SK-N-SH treated with all-trans-retinoic acid at 6 μM for 48 hours (cell line): ENCODE measurements around the gene MAST1.
"Not testable (repeated sequence)": the region's sequence is repeated elsewhere in the genome, so short reads cannot be mapped to it uniquely, and the experiment has no call there.

Experiments
- ATAC-seq: fragments of 200-7000 bp; cut with Tn5 transposase; 3 replicates; pipeline ENCODE4 v1.9.1; 2020; ENCODE audit warnings: mild to moderate bottlenecking, moderate library complexity
- ARNTL ChIP-seq: fragments of 450-650 bp; formaldehyde crosslinking; IDR thresholded peaks from 2 replicates; pipeline ENCODE4 v1.5.0; 2020; ENCODE audit warnings: low read depth, mild to moderate bottlenecking, moderate library complexity, borderline replicate concordance
- CSDC2 ChIP-seq: fragments of 250-450 bp; sonication (Bioruptor Pico); IDR thresholded peaks from 2 replicates; pipeline ENCODE4 v1.5.0; 2020; ENCODE audit warnings: mild to moderate bottlenecking, moderate library complexity
- ESRRG ChIP-seq: fragments of 250-450 bp; sonication (Bioruptor Pico); IDR thresholded peaks from 2 replicates; pipeline ENCODE4 v1.6.1; 2021; ENCODE audit warnings: mild to moderate bottlenecking
- ISL1 ChIP-seq: fragments of 250-450 bp; sonication (Bioruptor Pico); IDR thresholded peaks from 2 replicates; pipeline ENCODE4 v2.1.2; 2022; ENCODE audit warnings: mild to moderate bottlenecking, moderate library complexity
- OSR1 ChIP-seq: fragments of 250-450 bp; sonication (Bioruptor Pico); IDR thresholded peaks from 2 replicates; pipeline ENCODE4 v1.8.0; 2022; ENCODE audit warnings: moderate library complexity, mild to moderate bottlenecking, inconsistent platforms
- PPARA ChIP-seq: fragments of 250-450 bp; sonication (Bioruptor Pico); IDR thresholded peaks from 2 replicates; pipeline ENCODE4 v1.5.0; 2020; ENCODE audit warnings: mild to moderate bottlenecking, borderline replicate concordance
- RARB ChIP-seq: fragments of 250-450 bp; sonication (Bioruptor Pico); IDR thresholded peaks from 2 replicates; pipeline ENCODE4 v1.8.0; 2021; ENCODE audit warnings: mild to moderate bottlenecking, moderate library complexity
- SNAI2 ChIP-seq: fragments of 250-450 bp; sonication (Bioruptor Pico); IDR thresholded peaks from 2 replicates; pipeline ENCODE4 v1.5.0; 2020; ENCODE audit warnings: mild to moderate bottlenecking, moderate library complexity
- TCF4 ChIP-seq: fragments of 250-450 bp; sonication (Bioruptor Pico); IDR thresholded peaks from 2 replicates; pipeline ENCODE4 v1.8.0; 2021; ENCODE audit warnings: mild to moderate bottlenecking, moderate library complexity, borderline replicate concordance
- TOX ChIP-seq: fragments of 250-450 bp; sonication (Bioruptor Pico); IDR thresholded peaks from 2 replicates; pipeline ENCODE4 v1.8.0; 2021; ENCODE audit warnings: mild to moderate bottlenecking, moderate library complexity, borderline replicate concordance
- ZFP3 ChIP-seq: fragments of 250-450 bp; sonication (Bioruptor Pico); IDR thresholded peaks from 2 replicates; pipeline ENCODE4 v1.5.0; 2020; ENCODE audit warnings: mild to moderate bottlenecking, moderate library complexity
- ZFP30 ChIP-seq: fragments of 450-650 bp; formaldehyde crosslinking; IDR thresholded peaks from 2 replicates; pipeline ENCODE4 v1.5.0; 2022; ENCODE audit warnings: mild to moderate bottlenecking, moderate library complexity
- ZNF565 ChIP-seq: fragments of 450-650 bp; formaldehyde crosslinking; conservative IDR thresholded peaks from 2 replicates; pipeline ENCODE4 v1.5.0; 2020; ENCODE audit warnings: low read depth, mild to moderate bottlenecking, moderate library complexity
- ZNF70 ChIP-seq: fragments of 450-650 bp; formaldehyde crosslinking; IDR thresholded peaks from 2 replicates; pipeline ENCODE4 v1.5.0; 2020; ENCODE audit warnings: mild to moderate bottlenecking, moderate library complexity
- ZNF8 ChIP-seq: fragments of 450-650 bp; formaldehyde crosslinking; IDR thresholded peaks from 2 replicates; pipeline ENCODE4 v1.5.0; 2020; ENCODE audit warnings: mild to moderate bottlenecking, moderate library complexity
- TF ChIP-seq, protein P1 (sequence below): fragments of 250-450 bp; sonication (Bioruptor Pico); IDR thresholded peaks from 2 replicates; pipeline ENCODE4 v1.5.1; 2021; ENCODE audit warnings: mild to moderate bottlenecking, moderate library complexity
- TF ChIP-seq, protein P2 (sequence below): fragments of 250-450 bp; sonication (Bioruptor Pico); IDR thresholded peaks from 2 replicates; pipeline ENCODE4 v1.5.1; 2020; ENCODE audit warnings: low read depth, mild to moderate bottlenecking, moderate library complexity
- TF ChIP-seq, protein P3 (sequence below): fragments of 250-450 bp; sonication (Bioruptor Pico); IDR thresholded peaks from 2 replicates; pipeline ENCODE4 v1.8.0; 2020; ENCODE audit warnings: mild to moderate bottlenecking, moderate library complexity, borderline replicate concordance

Gene MAST1

DNA sequence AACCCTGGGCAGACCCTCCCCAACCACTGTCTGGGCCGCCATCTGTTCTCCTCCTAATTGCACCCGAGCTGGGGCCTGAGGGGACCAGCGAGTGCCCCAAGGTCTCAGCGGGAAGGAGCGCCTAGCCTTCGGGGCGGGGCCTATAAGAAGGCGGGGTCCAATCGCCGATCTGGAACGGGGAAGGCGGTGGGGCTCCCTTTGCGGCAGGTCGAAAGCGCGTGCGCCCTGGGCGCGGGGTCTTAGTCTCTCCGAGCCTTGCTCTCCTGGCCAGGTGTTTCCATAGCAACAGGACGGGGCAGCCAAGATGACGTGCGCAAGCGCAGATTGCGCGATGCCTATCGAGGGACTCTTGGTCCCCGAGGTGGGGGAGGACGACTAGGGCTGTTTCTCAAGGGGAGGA lies 2.8 kb downstream of the MAST1 start:
- no peak for ATAC-seq
- TF ChIP-seq, protein P1, sequence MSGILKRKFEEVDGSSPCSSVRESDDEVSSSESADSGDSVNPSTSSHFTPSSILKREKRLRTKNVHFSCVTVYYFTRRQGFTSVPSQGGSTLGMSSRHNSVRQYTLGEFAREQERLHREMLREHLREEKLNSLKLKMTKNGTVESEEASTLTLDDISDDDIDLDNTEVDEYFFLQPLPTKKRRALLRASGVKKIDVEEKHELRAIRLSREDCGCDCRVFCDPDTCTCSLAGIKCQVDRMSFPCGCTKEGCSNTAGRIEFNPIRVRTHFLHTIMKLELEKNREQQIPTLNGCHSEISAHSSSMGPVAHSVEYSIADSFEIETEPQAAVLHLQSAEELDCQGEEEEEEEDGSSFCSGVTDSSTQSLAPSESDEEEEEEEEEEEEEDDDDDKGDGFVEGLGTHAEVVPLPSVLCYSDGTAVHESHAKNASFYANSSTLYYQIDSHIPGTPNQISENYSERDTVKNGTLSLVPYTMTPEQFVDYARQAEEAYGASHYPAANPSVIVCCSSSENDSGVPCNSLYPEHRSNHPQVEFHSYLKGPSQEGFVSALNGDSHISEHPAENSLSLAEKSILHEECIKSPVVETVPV (CRISPR knock-in tag): no peak
- TF ChIP-seq, all 23 proteins: peak for 0

DNA sequence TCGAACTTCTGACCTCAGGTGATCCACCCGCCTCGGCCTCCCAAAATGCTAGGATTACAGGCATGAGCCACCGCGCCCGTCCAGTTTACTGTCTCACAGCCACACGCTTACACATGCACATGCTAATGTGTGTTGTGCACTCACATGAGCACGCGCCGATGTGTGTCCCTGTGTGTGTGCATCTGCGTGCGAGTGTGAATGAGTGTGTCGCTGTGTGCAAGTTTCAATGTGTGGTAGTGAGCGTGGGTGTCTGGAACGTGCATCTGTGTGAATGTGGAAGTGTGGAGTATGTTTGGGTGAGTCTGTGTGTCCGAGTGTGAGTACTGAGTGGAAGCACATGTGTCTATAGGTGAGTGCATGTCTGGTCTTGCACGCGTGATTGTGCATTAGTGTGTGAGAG lies 4.2 kb downstream of the MAST1 start:
- TF ChIP-seq, protein P2, sequence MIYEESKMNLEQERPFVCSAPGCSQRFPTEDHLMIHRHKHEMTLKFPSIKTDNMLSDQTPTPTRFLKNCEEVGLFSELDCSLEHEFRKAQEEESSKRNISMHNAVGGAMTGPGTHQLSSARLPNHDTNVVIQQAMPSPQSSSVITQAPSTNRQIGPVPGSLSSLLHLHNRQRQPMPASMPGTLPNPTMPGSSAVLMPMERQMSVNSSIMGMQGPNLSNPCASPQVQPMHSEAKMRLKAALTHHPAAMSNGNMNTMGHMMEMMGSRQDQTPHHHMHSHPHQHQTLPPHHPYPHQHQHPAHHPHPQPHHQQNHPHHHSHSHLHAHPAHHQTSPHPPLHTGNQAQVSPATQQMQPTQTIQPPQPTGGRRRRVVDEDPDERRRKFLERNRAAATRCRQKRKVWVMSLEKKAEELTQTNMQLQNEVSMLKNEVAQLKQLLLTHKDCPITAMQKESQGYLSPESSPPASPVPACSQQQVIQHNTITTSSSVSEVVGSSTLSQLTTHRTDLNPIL (CRISPR knock-in tag): no peak
- TF ChIP-seq ZNF565: no peak
- no peak for TF ChIP-seq ARNTL (CRISPR knock-in tag)
- no peak for TF ChIP-seq ZFP3
- TF ChIP-seq ISL1 (CRISPR knock-in tag): no peak
- TF ChIP-seq, protein P3, sequence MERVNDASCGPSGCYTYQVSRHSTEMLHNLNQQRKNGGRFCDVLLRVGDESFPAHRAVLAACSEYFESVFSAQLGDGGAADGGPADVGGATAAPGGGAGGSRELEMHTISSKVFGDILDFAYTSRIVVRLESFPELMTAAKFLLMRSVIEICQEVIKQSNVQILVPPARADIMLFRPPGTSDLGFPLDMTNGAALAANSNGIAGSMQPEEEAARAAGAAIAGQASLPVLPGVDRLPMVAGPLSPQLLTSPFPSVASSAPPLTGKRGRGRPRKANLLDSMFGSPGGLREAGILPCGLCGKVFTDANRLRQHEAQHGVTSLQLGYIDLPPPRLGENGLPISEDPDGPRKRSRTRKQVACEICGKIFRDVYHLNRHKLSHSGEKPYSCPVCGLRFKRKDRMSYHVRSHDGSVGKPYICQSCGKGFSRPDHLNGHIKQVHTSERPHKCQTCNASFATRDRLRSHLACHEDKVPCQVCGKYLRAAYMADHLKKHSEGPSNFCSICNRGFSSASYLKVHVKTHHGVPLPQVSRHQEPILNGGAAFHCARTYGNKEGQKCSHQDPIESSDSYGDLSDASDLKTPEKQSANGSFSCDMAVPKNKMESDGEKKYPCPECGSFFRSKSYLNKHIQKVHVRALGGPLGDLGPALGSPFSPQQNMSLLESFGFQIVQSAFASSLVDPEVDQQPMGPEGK (CRISPR knock-in tag): no peak
- no peak for TF ChIP-seq CSDC2
- no peak for TF ChIP-seq ZNF70 (CRISPR knock-in tag)
- no peak for TF ChIP-seq SNAI2 (CRISPR knock-in tag)
- TF ChIP-seq ZNF8 (CRISPR knock-in tag): no peak
- no peak for TF ChIP-seq RARB (CRISPR knock-in tag)
- TF ChIP-seq ESRRG (CRISPR knock-in tag): no peak
- ATAC-seq: no peak

DNA sequence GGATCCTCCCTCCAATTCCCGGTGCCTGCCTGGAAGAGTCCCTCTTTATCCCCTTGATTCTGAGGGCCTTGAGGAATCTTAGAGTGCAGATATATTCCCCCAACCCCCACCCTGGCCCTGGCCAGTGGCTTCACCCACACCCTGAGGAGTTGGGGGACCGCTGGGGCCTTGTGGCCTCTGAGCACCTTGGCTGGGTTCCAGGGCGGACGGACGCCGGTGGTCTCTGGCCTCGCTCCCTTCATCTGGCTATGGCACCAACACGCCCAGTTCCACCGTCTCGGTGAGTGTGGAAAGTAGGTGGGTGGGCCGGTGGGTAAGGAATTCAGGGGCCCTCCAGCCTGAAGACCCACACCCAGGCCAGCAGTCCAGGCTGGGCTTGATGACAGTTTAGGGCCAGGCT lies 5.0 kb downstream of the MAST1 start:
- TF ChIP-seq OSR1 (CRISPR knock-in tag) (no peak), ZNF8 (CRISPR knock-in tag) (no peak), RARB (CRISPR knock-in tag) (no peak), ZNF565 (no peak), TCF4 (CRISPR knock-in tag) (no peak), PPARA (CRISPR knock-in tag) (no peak), ISL1 (CRISPR knock-in tag) (no peak), ZFP30 (CRISPR knock-in tag) (no peak), ZFP3 (no peak)
- TF ChIP-seq, protein P1 (CRISPR knock-in tag): no peak
- TF ChIP-seq, protein P3 (CRISPR knock-in tag): no peak
- TF ChIP-seq, protein P2 (CRISPR knock-in tag): no peak
- ATAC-seq: no peak

DNA sequence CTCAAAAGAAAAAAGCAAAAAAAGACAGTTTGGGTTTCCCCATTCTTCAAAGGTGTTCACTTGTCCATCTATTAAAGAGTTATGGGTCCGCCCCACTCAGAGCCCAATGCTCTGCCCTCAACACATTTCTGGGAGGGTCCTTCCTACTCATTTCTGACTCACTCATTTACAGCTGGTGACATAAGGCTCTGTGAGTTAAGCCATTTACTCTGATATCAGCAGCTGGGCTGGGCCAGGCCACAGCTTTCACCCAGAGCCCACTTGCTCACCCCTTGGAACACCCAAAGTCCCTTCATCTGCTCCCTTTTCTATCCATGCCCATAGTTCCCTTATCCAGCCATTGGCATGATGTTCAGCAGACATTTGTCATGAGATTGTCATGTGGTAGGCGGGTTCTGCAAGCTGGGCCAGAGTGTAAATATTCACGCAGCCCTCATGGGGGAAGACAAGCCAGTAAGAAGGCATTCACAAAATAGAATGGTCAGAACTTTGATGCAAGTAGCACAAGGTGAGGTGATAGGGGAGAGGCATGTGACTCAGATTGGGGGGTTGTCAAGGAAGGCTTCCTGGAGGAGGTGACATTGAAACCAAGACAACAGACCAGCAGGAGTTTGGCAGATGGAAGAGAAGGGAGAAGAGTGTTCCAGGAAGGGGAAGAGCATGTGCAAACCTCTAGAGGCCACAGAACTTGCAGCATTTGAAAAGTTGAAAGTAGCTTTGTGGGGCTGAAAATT lies 5.9 kb downstream of the MAST1 start:
- ATAC-seq: no peak
- peak; percentile 39; the same call in 1 of the 2 replicates for TF ChIP-seq ZNF70 (CRISPR knock-in tag)
- TF ChIP-seq TOX (CRISPR knock-in tag): no peak
- TF ChIP-seq, protein P3 (CRISPR knock-in tag): no peak

DNA sequence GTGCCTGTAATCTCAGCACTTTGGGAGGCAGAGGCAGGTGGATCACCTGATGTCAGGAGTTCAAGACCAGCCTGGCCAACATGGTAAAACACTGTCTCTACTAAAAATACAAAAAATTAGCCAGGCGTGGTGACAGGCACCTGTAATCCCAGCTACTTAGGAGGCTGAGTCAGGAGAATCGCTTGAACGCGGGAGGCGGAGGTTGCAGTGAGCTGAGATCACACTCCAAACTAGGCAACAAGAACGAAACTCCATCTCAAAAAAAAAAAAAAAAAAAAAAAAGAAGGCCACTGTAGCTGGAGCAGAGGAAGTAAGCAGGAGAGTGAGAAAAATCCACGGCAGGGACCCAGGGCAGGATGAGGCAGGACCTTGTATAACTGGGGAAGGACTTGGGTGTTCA lies 8.3 kb downstream of the MAST1 start:
- not testable (repeated sequence) for ATAC-seq
